ENCODE results near the gene TEX35. TPM values are rescaled to one million over a fixed set of nuclear protein-coding genes. Genes with fewer than 3 reads are reported as not detected.
"Not testable (repeated sequence)": the region's sequence is repeated elsewhere in the genome, so short reads cannot be mapped to it uniquely, and the experiment has no call there.

TEX35 gene
- total and polyA plus RNA-seq, 5 donors from 2014 or later = not detected

DNA sequence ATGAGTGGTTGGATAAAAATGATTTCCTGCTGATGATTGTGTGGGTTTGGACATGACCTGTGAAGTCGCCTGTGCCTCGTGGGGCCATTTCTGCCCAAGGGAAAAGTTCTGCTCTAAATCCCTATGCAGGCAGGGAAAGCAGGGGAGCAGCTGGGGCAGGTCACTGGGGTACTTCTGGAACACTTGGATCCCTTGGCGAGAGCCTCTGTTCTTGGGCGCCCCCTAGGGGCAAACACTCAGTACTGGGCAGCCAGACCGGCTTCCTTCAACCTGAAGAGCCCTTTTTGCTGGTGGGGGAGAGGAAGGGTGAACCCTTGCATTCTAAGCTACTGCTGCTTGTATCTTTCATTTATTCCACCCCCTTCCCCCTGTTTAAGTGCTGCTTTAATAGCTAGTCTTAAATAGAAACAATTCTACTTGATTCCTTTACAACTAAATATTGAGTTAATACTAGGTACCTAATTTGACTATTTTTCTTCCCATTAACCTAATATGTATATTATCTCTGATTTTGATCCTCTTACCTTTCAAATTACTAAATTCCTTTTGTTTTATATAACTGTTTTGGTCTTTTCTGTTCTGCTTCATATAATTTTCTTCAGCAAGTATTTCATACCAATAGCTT lies 11.1 kb upstream of the TEX35 start:
- Mint-ChIP-seq H3K4me1 (no peaks in the 10 kb centered on the region), H3K36me3 (no peaks in the 10 kb centered on the region), H3K27me3 (no peaks in the 10 kb centered on the region), H3K27ac (no peak overlapping the region), H3K9me3 (no peaks in the 10 kb centered on the region), H3K4me3 (no peak overlapping the region)
- H3K27ac ChIP-seq (ENCODE audit: insufficient read depth, low read length, poor library complexity, severe bottlenecking) = no peak overlapping the region
- no peaks in the 10 kb centered on the region for H3K4me1 ChIP-seq (ENCODE audit: control insufficient read depth, insufficient read depth, low read length, poor library complexity, severe bottlenecking)
- no peak for ATAC-seq (ENCODE audit: low read depth in 2 of 2)
- no peaks in the 10 kb centered on the region for H3K36me3 ChIP-seq (ENCODE audit: control insufficient read depth, insufficient read depth, low read length)
- H3K9me3 ChIP-seq (ENCODE audit: control insufficient read depth in 2 of 2, low read length in 2 of 2) = no peaks in the 10 kb centered on the region
- H3K27me3 ChIP-seq (ENCODE audit: control insufficient read depth, insufficient read depth, low read length) = no peaks in the 10 kb centered on the region
- no peak overlapping the region for H3K4me3 ChIP-seq (ENCODE audit: low read depth, low read length)
- DNase-seq = peak in 2 of 3 donors; percentile 11 to 49

DNA sequence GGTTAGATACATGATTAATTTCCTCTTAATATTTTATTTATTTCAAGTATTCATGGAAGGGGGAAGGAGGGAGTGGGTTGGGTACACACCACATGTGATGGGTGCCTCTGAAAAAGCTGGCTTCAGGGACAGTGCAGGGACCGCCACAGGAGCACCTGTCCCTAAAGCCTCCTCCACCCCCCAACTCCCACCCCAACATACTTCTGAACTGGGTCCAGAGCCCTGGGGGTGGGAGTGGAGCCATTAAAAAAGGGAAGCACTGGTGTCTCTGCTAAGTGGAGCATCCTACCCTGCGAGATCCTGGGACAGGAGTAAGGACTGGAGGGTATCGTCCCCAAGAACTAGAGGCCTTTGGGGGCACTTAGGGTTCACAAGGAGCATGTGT lies 10.6 kb upstream of the TEX35 start:
- Mint-ChIP-seq H3K4me3 (no peak overlapping the region), H3K9me3 (no peaks in the 10 kb centered on the region), H3K4me1 (no peaks in the 10 kb centered on the region), H3K27ac (no peak overlapping the region), H3K27me3 (no peaks in the 10 kb centered on the region), H3K36me3 (no peaks in the 10 kb centered on the region)
- H3K27ac ChIP-seq (ENCODE audit: insufficient read depth, low read length, poor library complexity, severe bottlenecking) = no peak overlapping the region
- DNase-seq (no peak), ATAC-seq (ENCODE audit: low read depth in 2 of 2) (no peak)
- H3K4me3 ChIP-seq (ENCODE audit: low read depth, low read length) = no peak overlapping the region
- no peaks in the 10 kb centered on the region for H3K36me3 ChIP-seq (ENCODE audit: control insufficient read depth, insufficient read depth, low read length)
- no peaks in the 10 kb centered on the region for H3K27me3 ChIP-seq (ENCODE audit: control insufficient read depth, insufficient read depth, low read length)
- H3K4me1 ChIP-seq (ENCODE audit: control insufficient read depth, insufficient read depth, low read length, poor library complexity, severe bottlenecking) = no peaks in the 10 kb centered on the region
- no peaks in the 10 kb centered on the region for H3K9me3 ChIP-seq (ENCODE audit: control insufficient read depth in 2 of 2, low read length in 2 of 2)

DNA sequence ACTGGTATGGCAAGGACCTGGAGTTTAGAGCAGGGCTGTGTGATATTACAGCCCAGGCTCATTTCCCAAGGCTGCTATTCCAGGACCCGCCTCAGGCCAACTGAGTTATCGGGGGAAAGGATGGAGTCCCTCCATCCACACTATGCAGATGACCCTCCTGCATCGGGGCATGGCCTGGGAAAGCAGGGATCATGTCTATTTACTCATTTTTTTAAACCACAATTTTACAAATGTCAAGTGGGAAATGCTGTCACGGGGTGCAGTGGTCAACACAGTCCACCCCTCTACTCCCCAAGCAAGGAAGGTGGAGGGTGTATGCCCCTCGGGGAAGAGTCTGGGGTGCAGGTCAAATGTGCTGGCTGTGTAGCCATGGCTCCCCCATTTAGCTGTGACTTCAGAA lies 10.1 kb upstream of the TEX35 start:
- no peaks in the 10 kb centered on the region for H3K27me3 Mint-ChIP-seq
- DNase-seq (no peak), ATAC-seq (ENCODE audit: low read depth in 2 of 2) (no peak)
- H3K9me3 Mint-ChIP-seq = no peaks in the 10 kb centered on the region
- H3K27ac ChIP-seq (ENCODE audit: insufficient read depth, low read length, poor library complexity, severe bottlenecking) = no peak overlapping the region
- no peaks in the 10 kb centered on the region for H3K4me1 ChIP-seq (ENCODE audit: control insufficient read depth, insufficient read depth, low read length, poor library complexity, severe bottlenecking)
- H3K4me3 ChIP-seq (ENCODE audit: low read depth, low read length) = no peak overlapping the region
- H3K36me3 ChIP-seq (ENCODE audit: control insufficient read depth, insufficient read depth, low read length) = no peaks in the 10 kb centered on the region
- no peaks in the 10 kb centered on the region for H3K4me1 Mint-ChIP-seq
- no peak overlapping the region for H3K4me3 Mint-ChIP-seq
- no peak overlapping the region for H3K27ac Mint-ChIP-seq
- H3K27me3 ChIP-seq (ENCODE audit: control insufficient read depth, insufficient read depth, low read length) = no peaks in the 10 kb centered on the region
- H3K36me3 Mint-ChIP-seq = no peaks in the 10 kb centered on the region
- H3K9me3 ChIP-seq (ENCODE audit: control insufficient read depth in 2 of 2, low read length in 2 of 2) = no peaks in the 10 kb centered on the region

DNA sequence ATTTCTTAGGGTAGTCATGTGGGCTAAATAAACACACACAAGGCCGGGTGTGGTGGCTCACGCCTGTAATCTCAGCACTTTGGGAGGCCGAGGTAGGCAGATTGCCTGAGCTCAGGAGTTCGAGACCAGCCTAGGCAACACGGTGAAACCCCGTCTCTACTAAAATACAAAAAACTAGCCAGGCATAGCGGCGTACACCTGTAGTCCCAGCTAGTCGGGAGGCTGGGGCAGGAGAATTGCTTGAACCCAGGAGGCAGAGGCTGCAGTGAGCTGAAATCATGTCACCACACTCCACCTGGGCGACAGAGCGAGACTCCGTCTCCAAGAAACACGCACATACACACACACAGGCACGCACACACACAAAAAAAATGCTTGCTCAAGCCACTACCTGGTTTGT lies 9.6 kb upstream of the TEX35 start:
- H3K4me3 Mint-ChIP-seq; H3K9me3 Mint-ChIP-seq; H3K4me1 ChIP-seq (ENCODE audit: control insufficient read depth, insufficient read depth, low read length, poor library complexity, severe bottlenecking); H3K4me1 Mint-ChIP-seq; H3K27ac Mint-ChIP-seq; H3K27ac ChIP-seq (ENCODE audit: insufficient read depth, low read length, poor library complexity, severe bottlenecking); H3K36me3 Mint-ChIP-seq; H3K9me3 ChIP-seq (ENCODE audit: control insufficient read depth in 2 of 2, low read length in 2 of 2); H3K27me3 Mint-ChIP-seq; DNase-seq; H3K27me3 ChIP-seq (ENCODE audit: control insufficient read depth, insufficient read depth, low read length); H3K36me3 ChIP-seq (ENCODE audit: control insufficient read depth, insufficient read depth, low read length); ATAC-seq (ENCODE audit: low read depth in 2 of 2); H3K4me3 ChIP-seq (ENCODE audit: low read depth, low read length): not testable (repeated sequence)

DNA sequence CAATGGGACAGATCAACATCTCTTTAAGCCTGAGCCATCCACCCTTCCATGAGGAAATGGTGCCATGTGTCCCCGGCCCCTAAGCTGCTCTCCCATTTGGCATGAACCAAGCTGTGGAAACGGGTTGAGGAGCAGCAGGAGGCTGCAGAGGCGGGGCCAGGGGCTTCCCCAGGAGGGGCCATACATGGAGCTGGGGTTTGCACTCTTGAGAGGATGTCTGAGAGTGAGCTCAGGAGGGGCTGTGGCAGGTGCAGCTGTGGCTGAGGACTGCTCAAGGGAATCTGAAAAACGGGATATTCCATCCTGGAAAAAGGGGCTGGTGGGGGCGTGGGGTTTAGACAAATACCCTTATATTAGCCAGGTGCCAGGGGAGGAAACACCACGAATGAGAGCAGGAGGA lies 9.1 kb upstream of the TEX35 start:
- Mint-ChIP-seq H3K27ac (no peak overlapping the region), H3K9me3 (no peaks in the 10 kb centered on the region), H3K27me3 (no peaks in the 10 kb centered on the region), H3K4me3 (no peak overlapping the region), H3K36me3 (no peaks in the 10 kb centered on the region), H3K4me1 (no peaks in the 10 kb centered on the region)
- no peak for ATAC-seq (ENCODE audit: low read depth in 2 of 2)
- no peaks in the 10 kb centered on the region for H3K4me1 ChIP-seq (ENCODE audit: control insufficient read depth, insufficient read depth, low read length, poor library complexity, severe bottlenecking)
- H3K4me3 ChIP-seq (ENCODE audit: low read depth, low read length) = no peak overlapping the region
- no peak for DNase-seq
- H3K27ac ChIP-seq (ENCODE audit: insufficient read depth, low read length, poor library complexity, severe bottlenecking) = no peak overlapping the region
- H3K36me3 ChIP-seq (ENCODE audit: control insufficient read depth, insufficient read depth, low read length) = no peaks in the 10 kb centered on the region
- H3K9me3 ChIP-seq (ENCODE audit: control insufficient read depth in 2 of 2, low read length in 2 of 2) = no peaks in the 10 kb centered on the region
- H3K27me3 ChIP-seq (ENCODE audit: control insufficient read depth, insufficient read depth, low read length) = no peaks in the 10 kb centered on the region

DNA sequence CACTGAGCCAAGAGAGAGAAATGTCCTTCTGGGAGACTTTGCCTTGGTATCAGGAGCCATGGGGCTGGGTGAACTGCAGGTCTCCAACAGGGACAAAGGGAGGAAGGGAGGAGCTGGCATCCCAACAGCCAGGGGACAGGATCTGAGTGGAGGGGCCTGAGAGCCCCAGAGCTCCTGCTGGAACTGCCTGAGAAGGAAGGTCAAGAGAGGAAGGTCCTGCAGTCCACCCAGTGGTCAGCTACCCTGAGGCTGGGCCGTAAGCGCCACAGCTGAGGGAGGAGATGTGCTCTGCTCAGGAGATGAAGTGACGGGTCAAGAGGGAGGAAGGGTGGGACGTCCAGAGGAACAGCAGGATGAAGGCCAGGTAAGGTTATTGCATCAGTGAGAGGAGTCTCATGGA lies 8.6 kb upstream of the TEX35 start:
- Histone ChIP-seq H3K4me1 (ENCODE audit: control insufficient read depth, insufficient read depth, low read length, poor library complexity, severe bottlenecking) (no peaks in the 10 kb centered on the region), H3K27me3 (ENCODE audit: control insufficient read depth, insufficient read depth, low read length) (no peaks in the 10 kb centered on the region), H3K27ac (ENCODE audit: insufficient read depth, low read length, poor library complexity, severe bottlenecking) (no peak overlapping the region), H3K9me3 (ENCODE audit: control insufficient read depth in 2 of 2, low read length in 2 of 2) (no peaks in the 10 kb centered on the region), H3K4me3 (ENCODE audit: low read depth, low read length) (no peak overlapping the region), H3K36me3 (ENCODE audit: control insufficient read depth, insufficient read depth, low read length) (no peaks in the 10 kb centered on the region)
- H3K36me3 Mint-ChIP-seq = no peaks in the 10 kb centered on the region
- DNase-seq (no peak), ATAC-seq (ENCODE audit: low read depth in 2 of 2) (no peak)
- H3K9me3 Mint-ChIP-seq = no peaks in the 10 kb centered on the region
- no peaks in the 10 kb centered on the region for H3K4me1 Mint-ChIP-seq
- no peaks in the 10 kb centered on the region for H3K27me3 Mint-ChIP-seq
- H3K4me3 Mint-ChIP-seq = no peak overlapping the region
- no peak overlapping the region for H3K27ac Mint-ChIP-seq

DNA sequence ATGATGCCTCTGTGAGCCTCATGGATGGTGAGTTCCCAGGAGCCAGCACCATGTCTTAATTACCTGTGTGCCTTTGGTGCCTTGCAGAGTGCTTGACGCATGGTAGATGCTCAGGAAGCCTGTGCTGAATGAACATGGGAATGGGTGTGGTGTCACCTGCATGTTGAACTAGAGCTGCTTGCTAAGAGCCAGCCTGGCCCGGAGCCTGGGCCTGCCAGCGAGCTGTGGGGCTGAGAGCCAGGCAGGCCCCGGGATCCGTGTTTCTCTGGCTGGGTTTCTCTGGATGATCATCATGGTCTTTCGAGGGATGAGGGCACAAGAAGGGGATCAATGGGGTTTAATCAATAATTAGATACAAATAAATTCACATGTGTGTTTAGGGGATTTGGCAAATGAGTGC lies 6.7 kb upstream of the TEX35 start:
- no peaks in the 10 kb centered on the region for H3K4me1 ChIP-seq (ENCODE audit: control insufficient read depth, insufficient read depth, low read length, poor library complexity, severe bottlenecking)
- no peaks in the 10 kb centered on the region for H3K36me3 ChIP-seq (ENCODE audit: control insufficient read depth, insufficient read depth, low read length)
- no peaks in the 10 kb centered on the region for H3K9me3 ChIP-seq (ENCODE audit: control insufficient read depth in 2 of 2, low read length in 2 of 2)
- Mint-ChIP-seq H3K27ac (no peak overlapping the region), H3K36me3 (no peaks in the 10 kb centered on the region), H3K4me3 (no peak overlapping the region), H3K9me3 (no peaks in the 10 kb centered on the region), H3K27me3 (no peaks in the 10 kb centered on the region), H3K4me1 (no peaks in the 10 kb centered on the region)
- H3K27ac ChIP-seq (ENCODE audit: insufficient read depth, low read length, poor library complexity, severe bottlenecking) = no peak overlapping the region
- H3K4me3 ChIP-seq (ENCODE audit: low read depth, low read length) = no peak overlapping the region
- H3K27me3 ChIP-seq (ENCODE audit: control insufficient read depth, insufficient read depth, low read length) = no peaks in the 10 kb centered on the region
- ATAC-seq (ENCODE audit: low read depth in 2 of 2) = no peak
- DNase-seq = no peak

DNA sequence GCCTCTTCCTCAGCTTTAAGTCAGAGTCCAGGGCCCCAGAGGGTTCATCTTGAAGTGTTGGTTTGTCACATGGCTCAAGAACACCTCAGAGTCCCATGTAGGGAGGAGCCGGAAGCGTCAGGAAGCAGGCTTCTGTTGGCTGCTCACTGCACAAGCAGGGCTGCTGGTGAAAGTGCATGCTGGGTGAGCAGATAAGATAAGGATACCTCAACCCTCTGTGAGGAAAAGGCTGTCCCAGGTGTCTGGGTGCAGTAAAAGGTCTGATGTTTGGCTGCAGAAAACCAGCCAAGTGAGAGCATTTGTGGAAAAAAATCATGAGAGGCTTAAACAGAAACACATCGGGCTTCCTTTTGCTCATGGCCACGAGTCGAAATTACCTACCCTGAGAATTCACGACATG lies 6.2 kb upstream of the TEX35 start:
- Mint-ChIP-seq H3K27ac (no peak overlapping the region), H3K36me3 (no peaks in the 10 kb centered on the region), H3K9me3 (no peaks in the 10 kb centered on the region), H3K4me3 (no peak overlapping the region), H3K27me3 (no peaks in the 10 kb centered on the region), H3K4me1 (no peaks in the 10 kb centered on the region)
- no peaks in the 10 kb centered on the region for H3K4me1 ChIP-seq (ENCODE audit: control insufficient read depth, insufficient read depth, low read length, poor library complexity, severe bottlenecking)
- H3K36me3 ChIP-seq (ENCODE audit: control insufficient read depth, insufficient read depth, low read length) = no peaks in the 10 kb centered on the region
- ATAC-seq (ENCODE audit: low read depth in 2 of 2) (no peak), DNase-seq (no peak)
- no peak overlapping the region for H3K27ac ChIP-seq (ENCODE audit: insufficient read depth, low read length, poor library complexity, severe bottlenecking)
- no peaks in the 10 kb centered on the region for H3K9me3 ChIP-seq (ENCODE audit: control insufficient read depth in 2 of 2, low read length in 2 of 2)
- H3K4me3 ChIP-seq (ENCODE audit: low read depth, low read length) = no peak overlapping the region
- H3K27me3 ChIP-seq (ENCODE audit: control insufficient read depth, insufficient read depth, low read length) = no peaks in the 10 kb centered on the region
